Measurements from ENCODE around the gene IFT122. TPM values are rescaled to one million over a fixed set of nuclear protein-coding genes. Genes with fewer than 3 reads are reported as not detected.

The IFT122 gene
- total RNA-seq, 2 donors from 2014 or later = 15.6 to 31.5 TPM

- H3K9me3 ChIP-seq = no peaks in the 10 kb centered on the region
- no peak for DNase-seq
- intact Hi-C loops (cut with DNase I) = no loop called here
- no peaks in the 10 kb centered on the region for H3K36me3 ChIP-seq
- no peak for TF ChIP-seq CTCF (IDR thresholded peaks at IDR 0.05)
- peaks cover 7% of the 10 kb centered on the region for H3K4me1 ChIP-seq
- H3K27me3 ChIP-seq = no peaks in the 10 kb centered on the region
- no peak overlapping the region for H3K4me3 ChIP-seq
- H3K27ac ChIP-seq = no peak overlapping the region
- H3K9ac ChIP-seq (ENCODE audit: low read depth in 2 of 2, low read length in 2 of 2) = no peak overlapping the region
Observed at GRCh38 chr3:129442486-129442885, 2.5 kb downstream of the IFT122 start.

GRCh38 chr3:129442947-129443346, 2.9 kb downstream of the IFT122 start:
- no peaks in the 10 kb centered on the region for H3K9me3 ChIP-seq
- H3K36me3 ChIP-seq = no peaks in the 10 kb centered on the region
- no peak for DNase-seq
- no peak overlapping the region for H3K27ac ChIP-seq
- peaks cover 7% of the 10 kb centered on the region for H3K4me1 ChIP-seq
- no peaks in the 10 kb centered on the region for H3K27me3 ChIP-seq
- intact Hi-C loops (cut with DNase I) = no loop called here
- TF ChIP-seq CTCF (IDR thresholded peaks at IDR 0.05) = no peak
- no peak overlapping the region for H3K4me3 ChIP-seq
- H3K9ac ChIP-seq (ENCODE audit: low read depth in 2 of 2, low read length in 2 of 2) = no peak overlapping the region

GRCh38 chr3:129445471-129445870, 5.4 kb downstream of the IFT122 start:
- no peak overlapping the region for H3K9ac ChIP-seq (ENCODE audit: low read depth in 2 of 2, low read length in 2 of 2)
- no peak for TF ChIP-seq CTCF (IDR thresholded peaks at IDR 0.05)
- H3K9me3 ChIP-seq = no peaks in the 10 kb centered on the region
- H3K4me1 ChIP-seq = peaks cover 7% of the 10 kb centered on the region
- intact Hi-C loops (cut with DNase I) = no loop called here
- no peaks in the 10 kb centered on the region for H3K27me3 ChIP-seq
- H3K4me3 ChIP-seq = no peak overlapping the region
- DNase-seq = no peak
- H3K27ac ChIP-seq = no peak overlapping the region
- no peaks in the 10 kb centered on the region for H3K36me3 ChIP-seq

- Histone ChIP-seq H3K27ac (no peak overlapping the region), H3K4me1 (no peaks in the 10 kb centered on the region)
- no peak for TF ChIP-seq CTCF (IDR thresholded peaks at IDR 0.05)
Observed at GRCh38 chr3:129446926-129447325, 6.9 kb downstream of the IFT122 start.

GRCh38 chr3:129448186-129448895, 8.3 kb downstream of the IFT122 start:
- Histone ChIP-seq H3K27me3 (no peaks in the 10 kb centered on the region), H3K27ac (no peak overlapping the region), H3K4me3 (no peak overlapping the region), H3K4me1 (no peaks in the 10 kb centered on the region), H3K36me3 (no peaks in the 10 kb centered on the region), H3K9ac (ENCODE audit: low read depth in 2 of 2, low read length in 2 of 2) (no peak overlapping the region), H3K9me3 (no peaks in the 10 kb centered on the region)
- DNase-seq = no peak
- intact Hi-C loops (cut with DNase I) = no loop called here
- TF ChIP-seq CTCF (IDR thresholded peaks at IDR 0.05) = no peak

More at GRCh38 chr3:129446926-129447325, 6.9 kb downstream of the IFT122 start:
- Histone ChIP-seq H3K9me3 (no peaks in the 10 kb centered on the region), H3K4me3 (no peak overlapping the region), H3K36me3 (no peaks in the 10 kb centered on the region), H3K9ac (ENCODE audit: low read depth in 2 of 2, low read length in 2 of 2) (no peak overlapping the region), H3K27me3 (no peaks in the 10 kb centered on the region)
- intact Hi-C loops (cut with DNase I) = no loop called here
- no peak for DNase-seq

Data from colonic mucosa (tissue), 4 donors.